ENCODE results near the gene PLAGL2.
"Not testable (repeated sequence)": the region's sequence is repeated elsewhere in the genome, so short reads cannot be mapped to it uniquely, and the experiment has no call there.

The PLAGL2 gene

DNA sequence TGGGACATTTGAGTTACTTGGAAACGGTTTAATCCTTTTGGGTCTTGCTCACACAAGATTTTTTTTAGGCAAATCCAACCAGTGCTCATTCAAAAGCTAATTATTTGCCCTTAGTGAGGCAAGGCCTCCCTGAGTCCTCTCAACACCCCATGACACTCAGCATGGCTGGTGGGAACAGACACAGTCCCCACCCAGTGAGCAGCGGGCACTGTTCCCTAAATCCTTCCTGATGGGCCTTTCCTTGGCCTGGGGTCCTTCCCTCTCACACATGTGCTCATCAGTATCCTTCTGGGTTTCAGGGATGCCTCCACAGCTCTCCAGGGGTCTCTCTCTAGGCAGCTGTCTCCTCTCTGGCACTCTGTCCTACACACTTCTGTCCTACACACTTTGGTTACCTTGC is 28.0 kb downstream of the PLAGL2 start:
- no peak overlapping the region for H3K4me3 ChIP-seq (ENCODE audit: low read length)
- no peak overlapping the region for H2AFZ ChIP-seq (ENCODE audit: low read depth, low read length)
- no peak overlapping the region for H3K27ac ChIP-seq (ENCODE audit: low read length)
- TF ChIP-seq EZH2phosphoT487 (IDR thresholded peaks at IDR 0.05; ENCODE audit: low read depth) = no peak
- TF ChIP-seq, protein P1, sequence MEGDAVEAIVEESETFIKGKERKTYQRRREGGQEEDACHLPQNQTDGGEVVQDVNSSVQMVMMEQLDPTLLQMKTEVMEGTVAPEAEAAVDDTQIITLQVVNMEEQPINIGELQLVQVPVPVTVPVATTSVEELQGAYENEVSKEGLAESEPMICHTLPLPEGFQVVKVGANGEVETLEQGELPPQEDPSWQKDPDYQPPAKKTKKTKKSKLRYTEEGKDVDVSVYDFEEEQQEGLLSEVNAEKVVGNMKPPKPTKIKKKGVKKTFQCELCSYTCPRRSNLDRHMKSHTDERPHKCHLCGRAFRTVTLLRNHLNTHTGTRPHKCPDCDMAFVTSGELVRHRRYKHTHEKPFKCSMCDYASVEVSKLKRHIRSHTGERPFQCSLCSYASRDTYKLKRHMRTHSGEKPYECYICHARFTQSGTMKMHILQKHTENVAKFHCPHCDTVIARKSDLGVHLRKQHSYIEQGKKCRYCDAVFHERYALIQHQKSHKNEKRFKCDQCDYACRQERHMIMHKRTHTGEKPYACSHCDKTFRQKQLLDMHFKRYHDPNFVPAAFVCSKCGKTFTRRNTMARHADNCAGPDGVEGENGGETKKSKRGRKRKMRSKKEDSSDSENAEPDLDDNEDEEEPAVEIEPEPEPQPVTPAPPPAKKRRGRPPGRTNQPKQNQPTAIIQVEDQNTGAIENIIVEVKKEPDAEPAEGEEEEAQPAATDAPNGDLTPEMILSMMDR (IDR thresholded peaks at IDR 0.05; ENCODE audit: low read depth, low read length) = no peak
- no peaks in the 10 kb centered on the region for H3K9me3 ChIP-seq (ENCODE audit: insufficient read depth, low read length)
- H3K27me3 ChIP-seq (ENCODE audit: low read depth, low read length) = no peaks in the 10 kb centered on the region
- H4K20me1 ChIP-seq (ENCODE audit: insufficient read depth, low read length) = no peaks in the 10 kb centered on the region; the same call in 1 of the 2 replicates
- H3K79me2 ChIP-seq (ENCODE audit: low read length) = no peaks in the 10 kb centered on the region
- no peaks in the 10 kb centered on the region for H3K36me3 ChIP-seq (replicated peaks; ENCODE audit: low read depth, low read length)
- no peak overlapping the region for H3K4me2 ChIP-seq (ENCODE audit: low read length)
- no peaks in the 10 kb centered on the region for H3K4me1 ChIP-seq (ENCODE audit: low read length)
- no peak overlapping the region for H3K9ac ChIP-seq (ENCODE audit: low read length)

DNA sequence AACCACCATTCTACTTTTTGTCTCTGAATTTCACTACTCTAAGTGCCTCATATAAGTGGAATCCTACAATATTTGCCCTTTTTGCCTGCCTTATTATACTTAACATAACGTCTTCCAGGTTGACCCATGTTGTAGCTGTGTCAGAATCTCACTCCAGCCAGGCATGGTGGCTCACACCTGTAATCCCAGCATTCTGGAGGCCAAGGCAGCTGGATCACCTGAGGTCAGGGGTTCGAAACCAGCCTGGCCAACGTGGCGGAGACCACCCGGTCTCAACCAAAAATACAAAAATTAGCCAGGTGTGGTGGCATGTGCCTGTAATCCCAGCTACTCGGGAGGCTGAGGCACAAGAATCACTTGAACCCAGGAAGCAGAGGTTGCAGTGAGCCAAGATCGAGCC is 29.8 kb downstream of the PLAGL2 start:
- H3K36me3 ChIP-seq (replicated peaks; ENCODE audit: low read depth, low read length); H3K9me3 ChIP-seq (ENCODE audit: insufficient read depth, low read length); H3K4me1 ChIP-seq (ENCODE audit: low read length); H3K4me2 ChIP-seq (ENCODE audit: low read length); H2AFZ ChIP-seq (ENCODE audit: low read depth, low read length); H3K79me2 ChIP-seq (ENCODE audit: low read length); H3K27ac ChIP-seq (ENCODE audit: low read length); H3K4me3 ChIP-seq (ENCODE audit: low read length); H3K9ac ChIP-seq (ENCODE audit: low read length); H3K27me3 ChIP-seq (ENCODE audit: low read depth, low read length); H4K20me1 ChIP-seq (ENCODE audit: insufficient read depth, low read length): not testable (repeated sequence)

DNA sequence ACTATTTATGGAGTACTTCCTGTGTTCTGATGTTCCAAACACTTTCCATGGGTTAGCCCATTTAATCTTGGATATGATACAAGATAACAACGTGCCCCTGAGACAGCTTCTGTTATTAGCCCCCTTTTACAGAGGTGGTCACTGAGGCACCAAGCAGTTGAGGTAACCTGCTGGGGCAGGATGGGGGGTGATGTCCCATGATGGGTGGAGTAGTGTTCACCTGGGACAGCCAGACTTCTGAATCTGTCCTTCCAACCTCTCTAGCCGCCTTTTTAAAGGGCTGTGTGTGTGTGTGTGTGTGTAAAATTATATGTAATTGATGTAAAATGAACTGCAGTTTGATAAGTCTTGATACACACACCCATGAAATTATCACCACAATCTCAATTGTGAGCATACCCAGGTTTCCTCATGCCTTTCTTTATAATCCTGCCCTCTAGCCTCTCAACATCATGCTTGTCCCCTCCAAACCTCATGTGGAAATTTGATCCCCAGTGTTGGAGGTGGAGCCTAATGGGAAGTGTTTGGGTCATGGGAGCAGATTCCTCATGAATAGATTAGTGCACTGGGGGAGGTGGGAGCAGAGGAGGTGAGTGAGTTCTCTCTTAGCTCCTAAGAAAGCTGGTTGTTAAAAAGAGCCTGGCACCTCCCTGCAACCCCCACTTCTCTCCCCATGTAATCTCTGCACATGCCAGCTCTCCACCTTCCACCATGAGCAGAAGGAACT is 39.2 kb downstream of the PLAGL2 start:
- Histone ChIP-seq H3K9ac (ENCODE audit: low read length) (no peak overlapping the region), H3K27me3 (ENCODE audit: low read depth, low read length) (no peaks in the 10 kb centered on the region), H3K79me2 (ENCODE audit: low read length) (no peaks in the 10 kb centered on the region), H3K4me3 (ENCODE audit: low read length) (no peak overlapping the region), H3K36me3 (replicated peaks; ENCODE audit: low read depth, low read length) (peaks cover 37% of the 10 kb centered on the region), H3K4me2 (ENCODE audit: low read length) (no peak overlapping the region), H3K9me3 (ENCODE audit: insufficient read depth, low read length) (no peaks in the 10 kb centered on the region), H3K27ac (ENCODE audit: low read length) (no peak overlapping the region), H2AFZ (ENCODE audit: low read depth, low read length) (no peak overlapping the region), H3K4me1 (ENCODE audit: low read length) (no peaks in the 10 kb centered on the region), H4K20me1 (ENCODE audit: insufficient read depth, low read length) (no peaks in the 10 kb centered on the region)
- TF ChIP-seq, protein P1 (IDR thresholded peaks at IDR 0.05; ENCODE audit: low read depth, low read length) = no peak
- no peak for TF ChIP-seq EZH2phosphoT487 (IDR thresholded peaks at IDR 0.05; ENCODE audit: low read depth)

DNA sequence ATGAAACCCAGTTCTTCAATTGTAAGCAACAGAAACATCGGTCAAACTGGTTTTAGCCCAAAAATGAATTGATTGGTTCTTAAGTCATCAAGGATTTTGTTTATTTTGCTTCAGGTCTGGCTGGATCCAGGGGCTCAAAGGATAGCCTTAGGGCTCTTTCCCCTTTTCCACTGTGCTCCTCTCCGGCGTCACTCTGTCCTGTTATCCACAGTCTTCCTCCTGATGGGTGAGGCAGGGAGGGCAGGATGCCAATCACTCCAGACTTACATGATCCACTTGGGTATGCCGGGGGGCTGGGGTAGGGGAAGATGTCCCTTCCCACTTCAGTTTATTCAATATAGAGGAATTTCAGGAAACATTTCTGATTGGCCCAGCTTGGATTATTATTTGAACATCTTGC is 40.0 kb downstream of the PLAGL2 start:
- TF ChIP-seq, protein P1 (IDR thresholded peaks at IDR 0.05; ENCODE audit: low read depth, low read length) = no peak
- TF ChIP-seq EZH2phosphoT487 (IDR thresholded peaks at IDR 0.05; ENCODE audit: low read depth) = no peak
- Histone ChIP-seq H3K9me3 (ENCODE audit: insufficient read depth, low read length) (no peaks in the 10 kb centered on the region), H2AFZ (ENCODE audit: low read depth, low read length) (no peak overlapping the region), H3K27me3 (ENCODE audit: low read depth, low read length) (no peaks in the 10 kb centered on the region), H3K27ac (ENCODE audit: low read length) (no peak overlapping the region), H3K4me1 (ENCODE audit: low read length) (no peaks in the 10 kb centered on the region), H3K9ac (ENCODE audit: low read length) (no peak overlapping the region), H3K4me3 (ENCODE audit: low read length) (no peak overlapping the region), H4K20me1 (ENCODE audit: insufficient read depth, low read length) (no peaks in the 10 kb centered on the region), H3K79me2 (ENCODE audit: low read length) (no peaks in the 10 kb centered on the region), H3K4me2 (ENCODE audit: low read length) (no peak overlapping the region), H3K36me3 (replicated peaks; ENCODE audit: low read depth, low read length) (peaks cover 38% of the 10 kb centered on the region)
